ENCODE data around the gene RPP14.

Gene RPP14

GRCh38 chr3:58350627-58351013 lies 44.6 kb downstream of the RPP14 start:
- intact Hi-C loops (cut with DNase I) = no loop called here
- DNase-seq = no peak

DNA sequence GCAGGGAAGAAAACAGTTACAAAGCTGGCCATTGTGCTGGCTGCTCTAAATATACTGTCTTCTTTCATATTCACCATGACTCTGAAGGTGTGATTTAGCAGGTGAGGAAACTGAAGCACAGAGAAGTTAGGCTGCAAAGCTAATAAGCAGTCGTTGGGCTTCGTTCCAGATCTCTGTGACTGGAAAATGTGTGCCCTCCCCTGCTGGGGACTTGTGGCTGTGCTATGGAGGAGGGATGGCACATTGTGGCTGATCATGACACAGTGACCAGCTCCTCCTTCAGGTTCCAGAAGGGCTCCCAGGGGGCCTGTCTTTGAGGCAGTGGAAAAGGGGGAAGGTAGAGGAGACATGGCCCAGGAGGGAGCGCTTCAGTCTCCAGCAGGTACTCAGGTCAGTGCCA lies 45.9 kb downstream of the RPP14 start:
- intact Hi-C loops (cut with DNase I) = no loop called here
- peak in 1 of 10 donors; percentile 34 for DNase-seq

DNA sequence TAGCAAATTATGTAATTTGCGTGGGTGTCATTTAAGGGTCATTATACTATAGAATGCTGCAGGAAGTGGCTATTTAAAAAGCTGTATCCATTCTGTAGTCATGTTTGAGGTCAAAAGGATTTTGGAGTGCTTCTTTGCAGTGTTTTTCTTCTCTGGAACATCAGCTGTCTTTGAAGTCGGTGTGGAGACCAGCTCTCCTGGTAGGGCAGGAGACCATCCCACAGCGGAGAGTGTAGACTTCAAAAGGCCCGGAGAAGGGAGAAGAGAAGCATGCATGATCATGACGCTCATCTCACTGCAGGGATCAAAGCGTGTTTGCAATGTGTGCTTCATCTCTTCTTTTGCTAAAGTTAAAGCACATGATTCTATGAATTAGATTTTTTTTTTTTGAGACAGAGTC lies 46.6 kb downstream of the RPP14 start:
- intact Hi-C loops (cut with DNase I) = no loop called here
- DNase-seq = no peak

DNA sequence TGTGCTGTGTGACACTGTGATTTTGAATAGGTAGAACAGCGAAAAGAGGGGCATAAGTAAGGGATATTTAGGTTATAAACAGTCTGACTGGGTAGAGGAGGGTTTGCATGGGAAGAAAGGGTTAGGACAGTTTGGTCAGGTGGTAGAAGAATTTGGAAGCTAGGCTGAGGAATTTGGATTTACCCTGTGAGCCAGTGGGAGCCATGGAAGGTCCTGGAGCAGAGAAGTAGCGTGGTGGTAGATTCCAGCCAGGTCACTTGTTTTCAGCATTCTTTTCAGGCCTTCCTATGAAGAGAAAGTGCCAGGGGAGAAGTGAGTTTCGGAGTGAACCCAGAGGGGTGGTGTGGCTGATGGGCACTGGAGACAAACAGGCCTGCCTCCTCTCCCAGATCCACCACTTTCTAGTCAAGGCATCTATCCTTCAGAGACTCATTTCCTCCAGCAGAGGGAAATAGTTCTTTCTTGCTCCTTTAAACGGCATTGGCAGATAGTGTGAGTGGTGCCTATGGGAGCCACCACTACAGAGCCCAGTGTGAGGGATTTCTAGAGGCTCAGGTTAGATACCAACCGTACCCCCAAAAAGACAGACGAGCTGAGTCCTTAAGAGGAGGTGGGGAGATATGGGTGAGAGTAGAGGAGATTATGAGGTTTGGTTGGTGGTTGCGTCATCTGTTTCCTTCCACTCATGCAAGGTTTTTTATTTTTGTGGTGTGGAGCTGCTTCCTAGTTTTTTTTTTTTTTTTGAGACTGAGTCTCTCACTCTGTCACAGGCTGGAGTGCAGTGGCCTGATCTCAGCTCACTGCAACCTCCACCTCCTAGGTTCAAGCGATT lies 47.9 kb downstream of the RPP14 start:
- intact Hi-C loops (cut with DNase I) = no loop called here
- DNase-seq = no peak

DNA sequence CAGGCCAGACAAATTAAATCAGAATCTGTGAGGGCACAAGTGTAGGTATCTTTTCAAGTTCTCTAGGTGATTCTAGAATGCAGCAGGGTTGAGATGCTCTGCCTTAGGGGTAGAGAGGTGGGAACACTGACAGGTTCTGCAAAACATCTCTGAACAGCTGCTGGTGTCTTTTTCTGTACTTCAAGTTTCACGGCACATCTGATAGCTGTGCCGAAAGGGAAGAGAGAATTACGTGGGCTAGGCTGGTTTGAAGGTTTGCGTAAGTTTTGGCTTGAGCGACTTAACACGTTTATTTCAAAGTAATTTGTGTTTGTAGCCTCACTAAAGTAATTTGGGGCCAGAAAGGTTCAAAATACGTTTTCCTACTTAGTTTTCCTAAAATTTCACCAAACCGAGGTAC lies 49.1 kb downstream of the RPP14 start:
- no peak for DNase-seq
- intact Hi-C loops (cut with DNase I) = no loop called here

DNA sequence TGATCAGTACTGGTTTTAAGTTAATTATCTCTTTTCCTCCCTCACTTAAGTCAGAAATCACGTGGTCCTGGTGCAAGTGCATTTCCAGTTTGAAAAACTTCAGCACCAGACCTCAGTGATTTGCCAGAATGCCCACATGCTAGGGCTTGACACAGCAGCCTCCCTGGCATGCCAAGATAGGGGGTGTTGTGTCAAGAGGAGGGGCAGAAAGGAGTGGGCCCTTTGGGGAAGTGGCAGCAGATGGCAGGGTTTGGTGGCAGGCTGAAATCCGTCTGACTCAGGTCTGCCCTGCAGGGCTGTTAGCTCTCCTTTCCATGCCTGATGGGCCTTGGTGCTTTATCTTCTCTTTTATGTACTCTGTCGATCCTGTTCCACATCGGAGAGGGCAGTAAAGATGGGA lies 50.0 kb downstream of the RPP14 start:
- intact Hi-C loops (cut with DNase I) = no loop called here
- peak in 1 of 10 donors; percentile 68 for DNase-seq

DNA sequence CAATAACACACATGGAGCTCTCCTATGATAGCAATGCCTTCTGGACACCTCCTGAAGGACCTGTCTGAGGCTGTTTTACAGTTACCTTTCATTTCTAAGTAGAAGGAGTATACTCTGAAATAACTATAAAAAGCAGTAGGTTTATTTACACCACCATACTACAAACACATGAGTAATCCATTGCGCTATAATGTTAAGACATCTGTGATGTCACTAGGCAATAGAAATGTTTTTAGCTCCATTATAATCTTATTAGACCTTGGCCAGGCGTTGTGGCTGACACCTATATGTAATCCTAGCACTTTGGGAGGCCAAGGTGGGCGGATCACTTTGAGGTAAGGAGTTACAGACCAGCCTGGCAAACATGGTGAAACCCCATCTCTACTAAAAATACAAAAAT lies 51.4 kb downstream of the RPP14 start:
- intact Hi-C loops (cut with DNase I) = no loop called here
- no peak for DNase-seq

DNA sequence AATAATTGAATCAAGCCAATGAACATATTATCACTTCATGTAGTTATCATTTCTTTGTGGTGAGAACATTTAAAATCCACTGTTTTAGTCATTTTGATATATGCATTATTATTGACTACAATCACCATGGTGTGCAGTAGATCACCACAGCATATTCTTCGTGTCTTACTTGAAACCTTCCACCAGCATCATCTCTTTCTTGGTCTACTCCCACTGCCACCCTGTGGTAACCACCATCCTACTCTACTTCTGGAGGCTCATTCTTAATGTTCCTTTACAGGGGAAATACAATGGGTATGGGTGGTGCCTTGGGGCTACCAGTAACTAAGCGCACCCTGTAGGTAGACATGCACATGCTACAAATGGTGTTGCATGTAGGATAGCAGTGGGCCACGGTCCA lies 52.0 kb downstream of the RPP14 start:
- intact Hi-C loops (cut with DNase I) = no loop called here
- DNase-seq = no peak

DNA sequence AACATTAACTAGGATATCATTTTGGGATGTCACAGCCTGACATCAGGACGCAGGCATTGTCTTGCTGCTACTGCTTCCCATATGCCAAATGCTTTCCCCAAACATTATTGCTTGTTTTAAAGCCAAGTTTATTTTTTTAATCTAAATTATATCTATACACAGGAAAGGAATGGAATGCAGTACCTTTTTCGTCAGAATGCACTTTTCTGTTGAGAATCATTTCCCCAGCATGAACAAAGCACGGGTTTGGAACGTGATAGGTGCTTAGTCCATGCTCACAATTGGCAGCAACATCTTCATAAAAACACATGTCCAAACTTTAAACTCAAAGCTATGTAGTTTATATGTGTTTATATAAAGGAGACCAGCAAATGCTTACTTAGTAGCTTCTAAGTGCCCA lies 52.8 kb downstream of the RPP14 start:
- intact Hi-C loops (cut with DNase I) = no loop called here
- DNase-seq = no peak

- DNase-seq = no peak
- intact Hi-C loops (cut with DNase I) = no loop called here
Measured at GRCh38 chr3:58359621-58360020, 53.6 kb downstream of the RPP14 start.

DNA sequence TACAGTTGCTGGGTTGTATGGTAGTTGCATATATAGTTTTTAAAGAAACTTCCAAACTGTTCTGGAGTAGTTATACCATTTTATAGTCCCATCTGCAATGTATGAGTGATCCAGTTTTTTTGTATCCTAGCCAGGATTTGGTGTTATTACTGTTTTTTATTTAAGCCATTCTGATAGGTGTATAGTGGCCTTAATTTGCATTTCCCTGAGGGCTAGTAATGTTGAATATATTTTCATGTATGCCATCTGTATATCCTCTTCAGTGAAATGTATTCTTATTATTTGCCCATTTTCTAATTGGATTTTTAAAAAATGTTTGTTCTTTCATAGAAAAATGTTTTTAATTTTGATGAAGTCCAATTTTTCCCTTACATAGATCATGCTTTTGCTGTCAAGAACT lies 55.8 kb downstream of the RPP14 start:
- no peak for DNase-seq
- intact Hi-C loops (cut with DNase I) = no loop called here

DNA sequence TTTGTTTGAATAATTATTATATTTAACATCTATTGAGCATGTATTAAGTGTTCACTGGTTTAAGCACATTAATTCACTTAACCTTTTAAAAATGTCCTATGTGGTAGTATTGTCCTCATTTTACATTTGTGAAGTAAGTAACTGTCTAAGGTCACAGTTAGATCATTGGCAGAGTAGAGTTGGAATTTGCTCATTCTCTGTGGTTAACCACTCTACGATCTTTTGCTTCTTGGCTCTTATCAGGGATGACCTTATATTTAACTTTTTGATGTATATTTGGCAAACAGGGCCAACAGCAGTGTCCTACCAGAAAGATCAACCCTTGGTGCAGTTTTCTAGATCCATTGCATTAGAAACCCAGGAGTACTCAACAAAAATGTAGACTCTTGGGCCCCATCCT lies 60.7 kb downstream of the RPP14 start:
- DNase-seq = no peak
- intact Hi-C loops (cut with DNase I) = no loop called here

DNA sequence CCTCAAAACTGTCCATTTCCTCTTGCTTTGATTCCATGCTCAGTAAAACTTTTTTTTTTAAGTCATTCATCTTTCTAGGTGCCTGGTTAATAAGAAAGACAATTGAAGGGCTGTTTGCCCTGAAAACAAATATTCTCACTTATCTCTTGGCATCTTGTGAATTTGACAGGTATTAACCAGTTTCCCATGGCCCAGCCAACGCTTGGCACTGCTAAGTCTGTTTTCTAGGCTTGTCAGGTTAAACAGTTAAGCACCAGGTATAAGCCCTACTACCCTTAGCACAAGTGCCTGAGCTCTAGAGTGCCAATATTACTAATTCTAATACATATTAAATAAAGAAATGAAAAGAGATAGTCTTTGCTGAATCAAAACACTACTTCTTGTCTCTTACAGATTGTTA lies 63.0 kb downstream of the RPP14 start:
- intact Hi-C loops (cut with DNase I) = no loop called here
- DNase-seq = no peak

Measured in posterior cingulate gyrus (tissue), 11 donors.